WTC11 (cell line): ENCODE data around the gene IDH1. TPM values are rescaled to one million over a fixed set of nuclear protein-coding genes. Genes with fewer than 3 reads are reported as not detected.

Experiments used
- AFF4 ChIP-seq: sonication (generic); formaldehyde crosslinking; IDR thresholded peaks from 2 replicates; pipeline ENCODE4 v1.8.1; 2023; ENCODE audit warnings: mild to moderate bottlenecking, missing genetic modification reagents, borderline replicate concordance
- ATF3 ChIP-seq: sonication (generic); formaldehyde crosslinking; conservative IDR thresholded peaks from 2 replicates; pipeline ENCODE4 v1.8.1; 2022; ENCODE audit warnings: mild to moderate bottlenecking, missing genetic modification reagents
- CBFB ChIP-seq: sonication (generic); formaldehyde crosslinking; IDR thresholded peaks from 2 replicates; pipeline ENCODE4 v1.8.1; 2022; ENCODE audit warnings: mild to moderate bottlenecking, low read depth, missing genetic modification reagents
- CDX4 ChIP-seq: fragments of 250-450 bp; sonication (Bioruptor Pico); IDR thresholded peaks from 2 replicates; pipeline ENCODE4 v1.9.0; 2021; ENCODE audit warnings: moderate library complexity, mild to moderate bottlenecking, inconsistent platforms, borderline replicate concordance
- E2F4 ChIP-seq: sonication (generic); formaldehyde crosslinking; IDR thresholded peaks from 2 replicates; pipeline ENCODE4 v1.8.1; 2022; ENCODE audit warnings: low read depth, mild to moderate bottlenecking, moderate library complexity, missing genetic modification reagents, borderline replicate concordance
- E2F5 ChIP-seq: sonication (generic); formaldehyde crosslinking; IDR thresholded peaks from 2 replicates; pipeline ENCODE4 v1.8.1; 2022; ENCODE audit warnings: mild to moderate bottlenecking, moderate library complexity, missing genetic modification reagents
- ELF4 ChIP-seq: sonication (generic); formaldehyde crosslinking; IDR thresholded peaks from 2 replicates; pipeline ENCODE4 v1.8.1; 2022; ENCODE audit warnings: low read depth, mild to moderate bottlenecking, moderate library complexity, missing genetic modification reagents
- ETV6 ChIP-seq: sonication (generic); formaldehyde crosslinking; IDR thresholded peaks from 2 replicates; pipeline ENCODE4 v1.8.1; 2022; ENCODE audit warnings: mild to moderate bottlenecking, missing genetic modification reagents
- FOXP1 ChIP-seq: sonication (generic); formaldehyde crosslinking; IDR thresholded peaks from 2 replicates; pipeline ENCODE4 v1.8.0; 2022; ENCODE audit warnings: missing genetic modification reagents, mild to moderate bottlenecking, moderate library complexity, borderline replicate concordance
- GABPB1 ChIP-seq: sonication (generic); formaldehyde crosslinking; IDR thresholded peaks from 2 replicates; pipeline ENCODE4 v1.8.1; 2023; ENCODE audit warnings: mild to moderate bottlenecking, missing genetic modification reagents
- GRHL2 ChIP-seq: fragments of 250-450 bp; sonication (Bioruptor Pico); IDR thresholded peaks from 2 replicates; pipeline ENCODE4 v1.8.0; 2022; ENCODE audit warnings: mild to moderate bottlenecking, moderate library complexity; ENCODE audit not compliant: insufficient replicate concordance, severe bottlenecking
- JAZF1 ChIP-seq: fragments of 250-450 bp; sonication (Bioruptor Pico); IDR thresholded peaks from 2 replicates; pipeline ENCODE4 v1.9.0; 2021; ENCODE audit warnings: moderate library complexity, mild to moderate bottlenecking, inconsistent platforms
- MAX ChIP-seq: sonication (generic); formaldehyde crosslinking; IDR thresholded peaks from 2 replicates; pipeline ENCODE4 v1.8.0; 2022; ENCODE audit warnings: mild to moderate bottlenecking, missing genetic modification reagents
- MYBL2 ChIP-seq: sonication (generic); formaldehyde crosslinking; IDR thresholded peaks from 2 replicates; pipeline ENCODE4 v1.8.1; 2023; ENCODE audit warnings: mild to moderate bottlenecking, moderate library complexity, missing genetic modification reagents
- OVOL2 ChIP-seq: fragments of 250-450 bp; sonication (Bioruptor Pico); IDR thresholded peaks from 2 replicates; pipeline ENCODE4 v1.9.0; 2021; ENCODE audit warnings: mild to moderate bottlenecking, borderline replicate concordance
- PREB ChIP-seq: sonication (generic); formaldehyde crosslinking; IDR thresholded peaks from 2 replicates; pipeline ENCODE4 v1.8.1; 2022; ENCODE audit warnings: mild to moderate bottlenecking, missing genetic modification reagents, moderate library complexity, borderline replicate concordance
- SMAD3 ChIP-seq: sonication (generic); formaldehyde crosslinking; IDR thresholded peaks from 2 replicates; pipeline ENCODE4 v1.8.0; 2022; ENCODE audit warnings: missing genetic modification reagents, mild to moderate bottlenecking, borderline replicate concordance
- SOX15 ChIP-seq: fragments of 250-450 bp; sonication (Bioruptor Pico); IDR thresholded peaks from 2 replicates; pipeline ENCODE4 v1.9.0; 2021; ENCODE audit warnings: mild to moderate bottlenecking
- SP1 ChIP-seq: sonication (generic); formaldehyde crosslinking; conservative IDR thresholded peaks from 2 replicates; pipeline ENCODE4 v1.8.1; 2022; ENCODE audit warnings: missing genetic modification reagents
- TP53 ChIP-seq: sonication (generic); formaldehyde crosslinking; IDR thresholded peaks from 2 replicates; pipeline ENCODE4 v1.8.1; 2023; ENCODE audit warnings: mild to moderate bottlenecking, missing genetic modification reagents
- USF2 ChIP-seq: sonication (generic); formaldehyde crosslinking; IDR thresholded peaks from 2 replicates; pipeline ENCODE4 v1.8.1; 2023; ENCODE audit warnings: mild to moderate bottlenecking, missing genetic modification reagents, moderate library complexity
- ZBTB21 ChIP-seq: sonication (generic); formaldehyde crosslinking; IDR thresholded peaks from 2 replicates; pipeline ENCODE4 v1.8.1; 2023; ENCODE audit warnings: mild to moderate bottlenecking, missing genetic modification reagents, borderline replicate concordance
- ZNF138 ChIP-seq: sonication (generic); formaldehyde crosslinking; conservative IDR thresholded peaks from 2 replicates; pipeline ENCODE4 v1.8.1; 2022; ENCODE audit warnings: mild to moderate bottlenecking, moderate library complexity, missing genetic modification reagents
- ZNF423 ChIP-seq: fragments of 250-450 bp; sonication (Bioruptor Pico); IDR thresholded peaks from 2 replicates; pipeline ENCODE4 v2.1.2; 2022; ENCODE audit warnings: mild to moderate bottlenecking, moderate library complexity
- ZNF425 ChIP-seq: fragments of 250-450 bp; sonication (Bioruptor Pico); conservative IDR thresholded peaks from 2 replicates; pipeline ENCODE4 v1.9.0; 2021; ENCODE audit warnings: mild to moderate bottlenecking
- ZNF671 ChIP-seq: fragments of 250-450 bp; sonication (Bioruptor Pico); IDR thresholded peaks from 2 replicates; pipeline ENCODE4 v1.8.0; 2021; ENCODE audit warnings: mild to moderate bottlenecking
- total RNA-seq: library from RNA; stranded (reverse); gene quantifications from 3 replicates; pipeline ENCODE4 v1.2.3, GENCODE V29; 2021

The IDH1 gene
- total RNA-seq, 1 experiment from 2014 or later = 352 TPM

GRCh38 chr2:208265801-208266552 is 11.1 kb upstream of the IDH1 start, which contains the start of gene PIKFYVE (continued):
- TF ChIP-seq FOXP1 (peak; percentile 71; the same call in 1 of the 2 replicates), CBFB (CRISPR knock-in tag) (0 out of 2 replicates have a peak, but pooled peaks have one; percentile 88), E2F4 (CRISPR knock-in tag) (no peak), SMAD3 (peak; percentile 21; the same call in 1 of the 2 replicates), SOX15 (CRISPR knock-in tag) (no peak), GRHL2 (CRISPR knock-in tag) (no peak), ZNF423 (peak; percentile 99), CDX4 (no peak), ZNF671 (no peak), MYBL2 (CRISPR knock-in tag) (peak; percentile 82), ELF4 (CRISPR knock-in tag) (no peak), USF2 (CRISPR knock-in tag) (peak; percentile 90), E2F5 (CRISPR knock-in tag) (peak; percentile 77), ATF3 (CRISPR knock-in tag) (no peak), ETV6 (CRISPR knock-in tag) (peak; percentile 83), AFF4 (CRISPR knock-in tag) (0 out of 2 replicates have a peak, but pooled peaks have one; percentile 70), ZBTB21 (peak; percentile 42; the same call in 1 of the 2 replicates), ZNF138 (CRISPR knock-in tag) (0 out of 2 replicates have a peak, but pooled peaks have one; percentile 59), TP53 (CRISPR knock-in tag) (0 out of 2 replicates have a peak, but pooled peaks have one; percentile 58), GABPB1 (CRISPR knock-in tag) (peak; percentile 80), PREB (CRISPR knock-in tag) (no peak), SP1 (CRISPR knock-in tag) (peak; percentile 93), MAX (CRISPR knock-in tag) (peak; percentile 74; the same call in 1 of the 2 replicates), ZNF425 (CRISPR knock-in tag) (no peak), JAZF1 (CRISPR knock-in tag) (no peak), OVOL2 (CRISPR knock-in tag) (no peak)
